C4-2B (cell line): ENCODE data around the gene C10orf90.

ENCODE experiments used
- ZFX ChIP-seq: fragments of 450-650 bp; IDR thresholded peaks from 2 replicates; pipeline ENCODE4 v1.6.1; 2017
- TF ChIP-seq, protein P1 (sequence below): fragments of 450-650 bp; conservative IDR thresholded peaks from 2 replicates; pipeline ENCODE4 v1.5.1; 2017; ENCODE audit warnings: mild to moderate bottlenecking

DNA sequence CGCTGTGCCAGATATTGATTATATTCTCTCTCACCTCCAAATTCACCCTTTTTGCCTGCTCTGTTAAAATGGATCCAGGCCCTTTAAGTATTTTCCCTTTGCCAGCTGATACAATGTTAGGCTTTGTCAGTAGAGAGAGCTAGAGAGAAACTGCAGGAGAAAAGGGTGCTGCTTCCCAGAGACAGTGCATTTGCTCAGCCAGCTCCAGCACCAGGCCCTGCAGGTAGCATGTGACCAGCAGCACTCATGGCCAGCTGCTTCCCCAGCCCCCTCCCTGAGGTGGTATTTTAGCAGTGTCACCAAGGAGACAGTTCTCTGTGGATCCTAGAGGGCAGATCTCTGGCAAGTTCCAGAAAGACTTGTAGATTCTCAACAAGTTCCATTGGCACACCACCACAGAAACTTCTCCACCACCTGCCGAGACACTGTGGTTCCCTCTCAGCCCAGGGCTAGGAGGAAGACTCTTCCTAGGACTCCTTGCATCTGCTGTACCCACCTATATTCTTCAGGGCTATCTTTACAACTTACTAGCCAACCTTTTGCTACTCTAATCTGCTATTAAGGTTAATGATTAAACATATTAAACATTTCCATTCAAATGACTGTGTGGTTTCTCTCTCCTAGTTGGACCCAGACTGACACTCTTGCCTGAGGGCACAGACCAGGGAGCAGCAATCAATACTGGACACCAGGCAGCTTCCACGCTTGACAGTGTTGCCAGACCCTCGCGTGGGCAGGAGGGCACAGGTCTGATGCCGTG lies 246.6 kb downstream of the C10orf90 start:
- TF ChIP-seq, protein P1, sequence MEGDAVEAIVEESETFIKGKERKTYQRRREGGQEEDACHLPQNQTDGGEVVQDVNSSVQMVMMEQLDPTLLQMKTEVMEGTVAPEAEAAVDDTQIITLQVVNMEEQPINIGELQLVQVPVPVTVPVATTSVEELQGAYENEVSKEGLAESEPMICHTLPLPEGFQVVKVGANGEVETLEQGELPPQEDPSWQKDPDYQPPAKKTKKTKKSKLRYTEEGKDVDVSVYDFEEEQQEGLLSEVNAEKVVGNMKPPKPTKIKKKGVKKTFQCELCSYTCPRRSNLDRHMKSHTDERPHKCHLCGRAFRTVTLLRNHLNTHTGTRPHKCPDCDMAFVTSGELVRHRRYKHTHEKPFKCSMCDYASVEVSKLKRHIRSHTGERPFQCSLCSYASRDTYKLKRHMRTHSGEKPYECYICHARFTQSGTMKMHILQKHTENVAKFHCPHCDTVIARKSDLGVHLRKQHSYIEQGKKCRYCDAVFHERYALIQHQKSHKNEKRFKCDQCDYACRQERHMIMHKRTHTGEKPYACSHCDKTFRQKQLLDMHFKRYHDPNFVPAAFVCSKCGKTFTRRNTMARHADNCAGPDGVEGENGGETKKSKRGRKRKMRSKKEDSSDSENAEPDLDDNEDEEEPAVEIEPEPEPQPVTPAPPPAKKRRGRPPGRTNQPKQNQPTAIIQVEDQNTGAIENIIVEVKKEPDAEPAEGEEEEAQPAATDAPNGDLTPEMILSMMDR, result no peak
- no peak for TF ChIP-seq ZFX
